Measurements from ENCODE around the gene ABI3. TPM values are rescaled to one million over a fixed set of nuclear protein-coding genes. Genes with fewer than 3 reads are reported as not detected.

The ABI3 gene
- total and polyA plus RNA-seq, 9 of the 15 experiments (the other 6 are each of a cell fraction or from before 2014, with no cell fraction given) = not detected

DNA sequence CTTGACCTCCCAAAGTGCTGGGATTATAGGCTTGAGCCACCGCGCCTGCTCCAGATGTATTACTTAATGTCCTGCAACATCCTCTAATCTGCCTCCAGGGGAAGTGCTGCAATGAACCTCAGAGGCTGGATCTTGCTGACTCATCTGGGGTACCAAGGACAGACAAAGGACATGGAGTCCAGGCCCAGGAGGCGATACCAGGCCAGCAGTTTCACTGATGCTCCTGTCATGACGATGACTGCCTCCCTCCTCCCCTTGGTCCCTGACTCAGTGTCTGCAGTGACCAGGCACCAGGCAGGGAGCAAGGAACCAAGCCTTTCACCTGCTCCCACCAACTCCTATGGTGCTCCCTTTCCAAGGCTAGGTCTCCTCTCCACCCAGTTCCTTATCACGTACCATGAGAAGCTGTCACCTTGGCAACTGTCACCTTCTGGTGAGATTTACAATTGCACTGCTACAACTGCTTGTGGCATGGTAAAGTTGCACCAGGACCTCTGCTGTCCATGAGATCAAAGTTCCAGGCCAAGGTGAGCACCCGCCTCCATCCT is 41.7 kb downstream of the ABI3 start (continued):
- TF ChIP-seq, protein P1, sequence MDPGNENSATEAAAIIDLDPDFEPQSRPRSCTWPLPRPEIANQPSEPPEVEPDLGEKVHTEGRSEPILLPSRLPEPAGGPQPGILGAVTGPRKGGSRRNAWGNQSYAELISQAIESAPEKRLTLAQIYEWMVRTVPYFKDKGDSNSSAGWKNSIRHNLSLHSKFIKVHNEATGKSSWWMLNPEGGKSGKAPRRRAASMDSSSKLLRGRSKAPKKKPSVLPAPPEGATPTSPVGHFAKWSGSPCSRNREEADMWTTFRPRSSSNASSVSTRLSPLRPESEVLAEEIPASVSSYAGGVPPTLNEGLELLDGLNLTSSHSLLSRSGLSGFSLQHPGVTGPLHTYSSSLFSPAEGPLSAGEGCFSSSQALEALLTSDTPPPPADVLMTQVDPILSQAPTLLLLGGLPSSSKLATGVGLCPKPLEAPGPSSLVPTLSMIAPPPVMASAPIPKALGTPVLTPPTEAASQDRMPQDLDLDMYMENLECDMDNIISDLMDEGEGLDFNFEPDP (CRISPR knock-in tag; IDR thresholded peaks at IDR 0.05) = no peak
- no peak for TF ChIP-seq EHMT2 (IDR thresholded peaks at IDR 0.05)
- no peak for TF ChIP-seq EZH2 (IDR thresholded peaks at IDR 0.05; ENCODE audit: borderline replicate concordance, low read depth, low read length)
- peak in 2 of 3 experiments; percentile 4 to 6; a peak in 1 of 6 replicates for TF ChIP-seq CTCF (IDR thresholded peaks at IDR 0.05 in 2 of 3, conservative IDR thresholded peaks at IDR 0.05 in 1 of 3; ENCODE audit: insufficient read depth in 2 of 3, low read depth in 1 of 3, low read length in 3 of 3)
- TF ChIP-seq SMARCA4 (IDR thresholded peaks at IDR 0.05) = peak; percentile 65; the same call in 1 of the 2 replicates
- TF ChIP-seq NR2C1 (IDR thresholded peaks at IDR 0.05) = peak; percentile 38; the same call in 1 of the 2 replicates
- TF ChIP-seq NR2C1 (tag; IDR thresholded peaks at IDR 0.05) = peak; percentile 71
- TF ChIP-seq, protein P2, sequence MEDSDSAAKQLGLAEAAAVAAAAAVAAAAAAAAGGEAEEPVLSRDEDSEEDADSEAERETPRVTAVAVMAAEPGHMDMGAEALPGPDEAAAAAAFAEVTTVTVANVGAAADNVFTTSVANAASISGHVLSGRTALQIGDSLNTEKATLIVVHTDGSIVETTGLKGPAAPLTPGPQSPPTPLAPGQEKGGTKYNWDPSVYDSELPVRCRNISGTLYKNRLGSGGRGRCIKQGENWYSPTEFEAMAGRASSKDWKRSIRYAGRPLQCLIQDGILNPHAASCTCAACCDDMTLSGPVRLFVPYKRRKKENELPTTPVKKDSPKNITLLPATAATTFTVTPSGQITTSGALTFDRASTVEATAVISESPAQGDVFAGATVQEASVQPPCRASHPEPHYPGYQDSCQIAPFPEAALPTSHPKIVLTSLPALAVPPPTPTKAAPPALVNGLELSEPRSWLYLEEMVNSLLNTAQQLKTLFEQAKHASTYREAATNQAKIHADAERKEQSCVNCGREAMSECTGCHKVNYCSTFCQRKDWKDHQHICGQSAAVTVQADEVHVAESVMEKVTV (CRISPR knock-in tag; IDR thresholded peaks at IDR 0.05) = no peak
- TF ChIP-seq SPI1 (IDR thresholded peaks at IDR 0.05; ENCODE audit: borderline replicate concordance, low read depth, low read length) = 0 out of 2 replicates have a peak, but pooled peaks have one; percentile 27
- TF ChIP-seq CC2D1A (IDR thresholded peaks at IDR 0.05) = no peak
- TF ChIP-seq IFI16 (CRISPR knock-in tag; IDR thresholded peaks at IDR 0.05) = no peak
- TF ChIP-seq RCOR1 (IDR thresholded peaks at IDR 0.05; ENCODE audit: borderline replicate concordance in 1 of 2, low read depth in 2 of 2, low read length in 2 of 2) = peak in 1 of 2 experiments; percentile 92; a peak in 2 of 4 replicates
- TF ChIP-seq BRF1 (IDR thresholded peaks at IDR 0.05; ENCODE audit: borderline replicate concordance, extremely low read depth, insufficient read length) = no peak
- TF ChIP-seq ATF3 (IDR thresholded peaks at IDR 0.05) = peak; percentile 88
- no peak for TF ChIP-seq ATF3 (CRISPR knock-in tag; conservative IDR thresholded peaks at IDR 0.05)
- TF ChIP-seq, protein P3, sequence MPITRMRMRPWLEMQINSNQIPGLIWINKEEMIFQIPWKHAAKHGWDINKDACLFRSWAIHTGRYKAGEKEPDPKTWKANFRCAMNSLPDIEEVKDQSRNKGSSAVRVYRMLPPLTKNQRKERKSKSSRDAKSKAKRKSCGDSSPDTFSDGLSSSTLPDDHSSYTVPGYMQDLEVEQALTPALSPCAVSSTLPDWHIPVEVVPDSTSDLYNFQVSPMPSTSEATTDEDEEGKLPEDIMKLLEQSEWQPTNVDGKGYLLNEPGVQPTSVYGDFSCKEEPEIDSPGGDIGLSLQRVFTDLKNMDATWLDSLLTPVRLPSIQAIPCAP (CRISPR knock-in tag; IDR thresholded peaks at IDR 0.05; ENCODE audit: borderline replicate concordance) = no peak
- TF ChIP-seq KAT8 (IDR thresholded peaks at IDR 0.05; ENCODE audit: low read depth) = no peak
- peak in 1 of 2 experiments; percentile 56; a peak in 2 of 4 replicates for TF ChIP-seq HDAC1 (IDR thresholded peaks at IDR 0.05)
- no peak for TF ChIP-seq HSF4 (CRISPR knock-in tag; IDR thresholded peaks at IDR 0.05; ENCODE audit: borderline replicate concordance)
- TF ChIP-seq LEF1 (IDR thresholded peaks at IDR 0.05) = 0 out of 2 replicates have a peak, but pooled peaks have one; percentile 13

Data from K562 (cell line).